ENCODE data around the gene C12orf75.

Gene C12orf75

DNA sequence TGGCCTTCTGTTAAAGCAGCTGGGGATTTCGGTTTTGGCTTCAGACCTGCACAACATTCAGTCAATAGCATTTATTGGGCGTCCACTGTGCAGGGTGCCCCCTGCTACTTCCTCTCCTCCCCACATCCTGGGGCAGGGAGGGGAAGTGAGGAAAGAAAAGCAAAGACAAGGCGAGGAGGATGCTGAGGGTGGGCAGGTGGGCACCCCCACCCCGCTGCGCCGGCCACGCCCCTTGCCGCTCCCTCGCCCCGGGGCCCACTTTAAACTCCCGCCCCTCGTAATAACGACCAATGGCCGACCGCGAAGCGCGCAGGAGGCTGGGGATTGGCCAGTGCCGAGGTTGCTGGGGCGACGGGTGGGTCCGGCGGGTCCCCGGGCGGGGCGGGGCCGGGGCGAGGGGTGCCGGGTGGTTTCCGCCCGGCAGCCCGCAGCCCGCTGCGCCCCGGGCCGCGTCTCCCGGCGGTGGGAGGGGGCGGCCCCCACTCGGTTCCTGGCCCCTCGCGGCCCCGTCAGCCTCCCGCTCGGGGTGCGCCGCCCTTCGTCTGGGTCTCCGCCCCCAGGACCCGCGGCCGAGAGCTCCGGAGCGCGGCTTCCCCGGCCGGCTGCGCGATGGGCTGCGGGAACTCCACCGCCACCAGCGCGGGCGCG, at the start of gene C12orf75:
Gene C12orf75, plus strand, starts transcription at position 409 of the 648 bp plus-strand sequence. Its CDS starts 201 bp downstream, at position 610.
- Histone ChIP-seq H3K36me3 (ENCODE audit: insufficient read depth, low read length) (no peaks in the 10 kb centered on the region), H3K27me3 (ENCODE audit: control insufficient read depth in 1 of 2, insufficient read depth in 2 of 2, low read length in 2 of 2) (peaks cover 0 to 15% of the 10 kb centered on the region in 2 donors), H3K27ac (ENCODE audit: low read depth, low read length) (no peak within 1 kb of the TSS), H3K4me1 (ENCODE audit: insufficient read depth, low read length) (peaks cover 6% of the 10 kb centered on the region), H3K4me3 (ENCODE audit: low read depth in 1 of 2, low read length in 2 of 2) (peak within 1 kb of the TSS; percentile 44 to 50), H3K9me3 (ENCODE audit: low read length) (no peaks in the 10 kb centered on the region), H3K9ac (ENCODE audit: low read length) (no peak within 1 kb of the TSS)

DNA sequence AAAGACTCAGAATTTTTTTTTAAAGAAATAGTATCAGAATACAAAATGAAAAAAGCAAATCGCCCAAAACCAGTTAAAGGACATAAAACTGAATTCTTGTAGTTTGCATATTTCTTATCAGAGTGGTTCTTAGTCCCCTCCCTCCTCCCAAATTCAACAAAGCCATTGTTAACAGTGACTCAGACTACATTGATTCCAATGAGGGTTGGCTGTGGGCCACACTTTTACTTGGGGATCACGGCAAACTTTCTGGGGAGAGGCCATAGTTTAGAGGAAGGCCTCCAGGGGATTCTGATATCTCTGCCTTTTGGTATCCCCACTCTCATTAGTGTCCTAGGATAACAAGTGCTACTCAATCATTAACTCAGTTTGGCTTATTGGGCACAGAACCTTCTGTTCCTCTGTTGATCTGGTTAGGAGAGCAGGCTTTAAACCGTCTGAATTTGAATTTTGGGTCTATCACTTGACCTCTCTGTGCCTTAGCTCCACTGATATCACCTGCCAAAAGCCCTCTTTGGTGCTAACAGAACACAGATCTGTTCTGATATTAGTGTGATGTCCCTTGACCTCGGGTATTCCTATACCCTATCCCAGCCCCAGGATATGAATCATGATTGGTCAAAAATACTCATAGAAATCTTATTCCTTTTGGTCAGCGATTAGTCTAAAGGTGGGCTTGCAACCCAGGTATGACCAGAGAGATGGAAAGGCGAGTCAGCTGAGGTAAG, 49.4 kb upstream of the C12orf75 start:
- H3K36me3 ChIP-seq (ENCODE audit: insufficient read depth, low read length), result no peaks in the 10 kb centered on the region
- no peaks in the 10 kb centered on the region for H3K9me3 ChIP-seq (ENCODE audit: low read length)
- no peak overlapping the region for H3K9ac ChIP-seq (ENCODE audit: low read length)
- H3K27ac ChIP-seq (ENCODE audit: low read depth, low read length), result no peak overlapping the region
- H3K4me1 ChIP-seq (ENCODE audit: insufficient read depth, low read length), result no peaks in the 10 kb centered on the region
- H3K27me3 ChIP-seq (ENCODE audit: control insufficient read depth in 1 of 2, insufficient read depth in 2 of 2, low read length in 2 of 2), result no peaks in the 10 kb centered on the region
- no peak overlapping the region for H3K4me3 ChIP-seq (ENCODE audit: low read depth in 1 of 2, low read length in 2 of 2)

DNA sequence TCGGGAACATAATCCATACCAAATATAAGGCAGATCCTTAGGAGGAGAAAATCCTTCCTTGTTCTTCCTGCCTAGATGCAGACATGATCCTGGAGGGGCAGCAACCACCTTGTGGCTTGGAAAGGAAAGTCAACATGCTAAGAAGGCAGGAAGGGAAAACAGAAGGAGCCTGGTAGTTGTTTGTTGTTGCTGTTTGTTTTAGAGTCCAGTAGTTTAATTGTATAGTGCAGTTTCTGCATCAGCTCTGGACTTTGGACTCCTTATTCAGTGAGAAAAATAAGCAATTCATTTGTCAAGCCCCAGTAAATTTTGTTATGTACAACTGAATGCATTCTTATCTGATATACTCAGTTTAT, 48.8 kb upstream of the C12orf75 start:
- Histone ChIP-seq H3K4me3 (ENCODE audit: low read depth in 1 of 2, low read length in 2 of 2) (no peak overlapping the region), H3K36me3 (ENCODE audit: insufficient read depth, low read length) (no peaks in the 10 kb centered on the region), H3K9ac (ENCODE audit: low read length) (no peak overlapping the region), H3K27me3 (ENCODE audit: control insufficient read depth in 1 of 2, insufficient read depth in 2 of 2, low read length in 2 of 2) (no peaks in the 10 kb centered on the region), H3K4me1 (ENCODE audit: insufficient read depth, low read length) (no peaks in the 10 kb centered on the region), H3K9me3 (ENCODE audit: low read length) (no peaks in the 10 kb centered on the region), H3K27ac (ENCODE audit: low read depth, low read length) (no peak overlapping the region)

DNA sequence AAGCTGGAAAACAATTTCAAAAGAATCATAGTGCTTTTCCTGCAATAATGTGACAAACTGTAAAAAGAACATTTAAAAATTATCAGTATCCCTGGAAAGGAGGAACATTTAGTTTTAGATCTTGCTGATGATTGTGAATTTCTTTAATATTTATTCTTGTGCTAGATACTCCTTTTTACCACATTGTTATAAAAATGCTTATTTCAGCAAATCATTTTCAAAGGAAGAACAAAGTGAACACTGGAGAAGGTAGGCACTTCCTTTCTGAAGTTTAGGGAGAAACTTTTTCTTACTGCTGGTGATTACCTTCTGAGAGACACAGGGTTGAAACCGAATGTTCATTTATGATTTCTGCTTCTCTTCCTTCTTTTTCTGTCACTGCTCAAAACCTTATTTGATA, 45.1 kb upstream of the C12orf75 start:
- Histone ChIP-seq H3K27me3 (ENCODE audit: control insufficient read depth in 1 of 2, insufficient read depth in 2 of 2, low read length in 2 of 2) (no peaks in the 10 kb centered on the region), H3K27ac (ENCODE audit: low read depth, low read length) (no peak overlapping the region), H3K4me1 (ENCODE audit: insufficient read depth, low read length) (no peaks in the 10 kb centered on the region), H3K9me3 (ENCODE audit: low read length) (no peaks in the 10 kb centered on the region), H3K4me3 (ENCODE audit: low read depth in 1 of 2, low read length in 2 of 2) (no peak overlapping the region), H3K9ac (ENCODE audit: low read length) (no peak overlapping the region), H3K36me3 (ENCODE audit: insufficient read depth, low read length) (no peaks in the 10 kb centered on the region)

DNA sequence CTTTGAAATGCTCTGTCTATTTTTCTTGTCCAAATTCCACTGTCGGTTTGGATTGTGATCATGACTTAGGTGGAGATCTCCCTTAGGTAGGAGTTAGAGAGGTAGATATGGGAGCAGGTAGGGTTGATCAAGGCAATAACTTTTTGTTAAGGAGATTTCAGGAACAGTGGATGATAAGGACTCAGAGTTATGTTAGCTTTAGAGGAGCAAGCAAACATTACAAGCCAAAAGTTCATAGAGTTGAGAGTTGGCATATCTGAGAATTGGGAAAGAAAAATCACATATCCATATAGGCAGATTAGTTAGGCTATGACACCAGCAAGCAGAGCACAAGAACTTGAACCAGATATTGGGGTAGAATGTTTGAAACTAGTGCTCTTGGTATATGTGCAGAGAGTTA, 43.1 kb upstream of the C12orf75 start:
- Histone ChIP-seq H3K36me3 (ENCODE audit: insufficient read depth, low read length) (no peaks in the 10 kb centered on the region), H3K4me3 (ENCODE audit: low read depth in 1 of 2, low read length in 2 of 2) (no peak overlapping the region), H3K27ac (ENCODE audit: low read depth, low read length) (no peak overlapping the region), H3K27me3 (ENCODE audit: control insufficient read depth in 1 of 2, insufficient read depth in 2 of 2, low read length in 2 of 2) (no peaks in the 10 kb centered on the region), H3K4me1 (ENCODE audit: insufficient read depth, low read length) (no peaks in the 10 kb centered on the region), H3K9me3 (ENCODE audit: low read length) (no peaks in the 10 kb centered on the region), H3K9ac (ENCODE audit: low read length) (no peak overlapping the region)

DNA sequence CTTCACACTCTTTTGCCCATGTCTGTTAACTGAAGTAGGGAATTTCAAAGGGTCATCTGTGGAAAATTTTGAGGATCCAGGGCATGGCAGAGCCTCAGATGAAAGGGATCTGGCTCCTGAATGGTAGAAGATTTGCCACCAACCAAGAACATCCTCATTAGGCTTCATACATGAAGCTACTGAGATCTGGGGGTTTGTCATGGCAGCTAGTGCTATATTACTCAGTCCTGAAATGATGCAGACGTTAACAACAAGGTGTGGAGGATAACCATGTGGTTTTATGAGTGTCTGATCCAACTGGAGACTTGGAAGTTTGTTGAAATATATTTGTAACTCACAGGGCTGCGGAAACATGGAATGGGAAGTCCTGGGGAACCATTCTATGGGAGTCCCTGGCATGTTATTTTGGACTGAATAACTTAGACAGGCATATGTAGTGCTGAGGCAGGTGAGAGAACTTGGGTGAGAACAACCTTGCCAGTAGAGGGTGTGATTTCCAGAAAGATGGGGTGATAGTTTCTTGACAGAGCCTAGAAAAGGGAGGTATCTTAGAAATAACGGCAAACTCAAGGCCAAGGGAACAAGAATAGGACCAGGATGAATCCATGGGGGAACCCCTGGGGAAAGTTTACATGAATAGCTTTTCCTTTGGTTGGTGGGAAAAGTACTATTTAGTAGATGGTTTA, 42.0 kb upstream of the C12orf75 start:
- Histone ChIP-seq H3K4me3 (ENCODE audit: low read depth in 1 of 2, low read length in 2 of 2) (no peak overlapping the region), H3K36me3 (ENCODE audit: insufficient read depth, low read length) (no peaks in the 10 kb centered on the region), H3K4me1 (ENCODE audit: insufficient read depth, low read length) (no peaks in the 10 kb centered on the region), H3K9ac (ENCODE audit: low read length) (no peak overlapping the region), H3K27ac (ENCODE audit: low read depth, low read length) (no peak overlapping the region), H3K27me3 (ENCODE audit: control insufficient read depth in 1 of 2, insufficient read depth in 2 of 2, low read length in 2 of 2) (no peaks in the 10 kb centered on the region), H3K9me3 (ENCODE audit: low read length) (no peaks in the 10 kb centered on the region)

GRCh38 chr12:105289114-105289904, 41.2 kb upstream of the C12orf75 start:
- Histone ChIP-seq H3K36me3 (ENCODE audit: insufficient read depth, low read length) (no peaks in the 10 kb centered on the region), H3K4me1 (ENCODE audit: insufficient read depth, low read length) (no peaks in the 10 kb centered on the region), H3K4me3 (ENCODE audit: low read depth in 1 of 2, low read length in 2 of 2) (no peak overlapping the region), H3K27ac (ENCODE audit: low read depth, low read length) (no peak overlapping the region), H3K9ac (ENCODE audit: low read length) (no peak overlapping the region), H3K9me3 (ENCODE audit: low read length) (no peaks in the 10 kb centered on the region), H3K27me3 (ENCODE audit: control insufficient read depth in 1 of 2, insufficient read depth in 2 of 2, low read length in 2 of 2) (no peaks in the 10 kb centered on the region)

GRCh38 chr12:105291531-105291930, 39.0 kb upstream of the C12orf75 start:
- Histone ChIP-seq H3K27ac (ENCODE audit: low read depth, low read length) (no peak overlapping the region), H3K9me3 (ENCODE audit: low read length) (no peaks in the 10 kb centered on the region), H3K9ac (ENCODE audit: low read length) (no peak overlapping the region), H3K36me3 (ENCODE audit: insufficient read depth, low read length) (no peaks in the 10 kb centered on the region), H3K4me1 (ENCODE audit: insufficient read depth, low read length) (no peaks in the 10 kb centered on the region), H3K27me3 (ENCODE audit: control insufficient read depth in 1 of 2, insufficient read depth in 2 of 2, low read length in 2 of 2) (no peaks in the 10 kb centered on the region), H3K4me3 (ENCODE audit: low read depth in 1 of 2, low read length in 2 of 2) (no peak overlapping the region)

GRCh38 chr12:105292705-105293104, 37.8 kb upstream of the C12orf75 start:
- no peak overlapping the region for H3K9ac ChIP-seq (ENCODE audit: low read length)
- no peaks in the 10 kb centered on the region for H3K9me3 ChIP-seq (ENCODE audit: low read length)
- no peak overlapping the region for H3K4me3 ChIP-seq (ENCODE audit: low read depth in 1 of 2, low read length in 2 of 2)
- H3K27me3 ChIP-seq (ENCODE audit: control insufficient read depth in 1 of 2, insufficient read depth in 2 of 2, low read length in 2 of 2), result no peaks in the 10 kb centered on the region
- H3K36me3 ChIP-seq (ENCODE audit: insufficient read depth, low read length), result no peaks in the 10 kb centered on the region
- H3K27ac ChIP-seq (ENCODE audit: low read depth, low read length), result no peak overlapping the region
- no peaks in the 10 kb centered on the region for H3K4me1 ChIP-seq (ENCODE audit: insufficient read depth, low read length)

- H3K27me3 ChIP-seq (ENCODE audit: control insufficient read depth in 1 of 2, insufficient read depth in 2 of 2, low read length in 2 of 2), result no peaks in the 10 kb centered on the region
- no peak overlapping the region for H3K4me3 ChIP-seq (ENCODE audit: low read depth in 1 of 2, low read length in 2 of 2)
- H3K4me1 ChIP-seq (ENCODE audit: insufficient read depth, low read length), result no peaks in the 10 kb centered on the region
- no peak overlapping the region for H3K27ac ChIP-seq (ENCODE audit: low read depth, low read length)
- H3K36me3 ChIP-seq (ENCODE audit: insufficient read depth, low read length), result no peaks in the 10 kb centered on the region
- no peaks in the 10 kb centered on the region for H3K9me3 ChIP-seq (ENCODE audit: low read length)
- H3K9ac ChIP-seq (ENCODE audit: low read length), result no peak overlapping the region
These were observed 37.3 kb upstream of the C12orf75 start for GRCh38 chr12:105293187-105293586.

GRCh38 chr12:105294161-105294560, 36.3 kb upstream of the C12orf75 start:
- Histone ChIP-seq H3K36me3 (ENCODE audit: insufficient read depth, low read length) (no peaks in the 10 kb centered on the region), H3K4me3 (ENCODE audit: low read depth in 1 of 2, low read length in 2 of 2) (no peak overlapping the region), H3K9ac (ENCODE audit: low read length) (no peak overlapping the region), H3K4me1 (ENCODE audit: insufficient read depth, low read length) (no peaks in the 10 kb centered on the region), H3K27ac (ENCODE audit: low read depth, low read length) (no peak overlapping the region), H3K9me3 (ENCODE audit: low read length) (no peaks in the 10 kb centered on the region), H3K27me3 (ENCODE audit: control insufficient read depth in 1 of 2, insufficient read depth in 2 of 2, low read length in 2 of 2) (no peaks in the 10 kb centered on the region)

All from muscle layer of colon (tissue), 2 donors.